Parathyroid adenoma (tissue), 2 donors: ENCODE data around the gene TSPAN3.

ENCODE experiments used
- H2AFZ ChIP-seq: fragments of 300-600 bp; sonication (generic); one replicate; pipeline ENCODE4 v1.7.0; 2017; ENCODE audit warnings: antibody characterized with exemption, mild to moderate bottlenecking
- H3K27ac ChIP-seq: fragments of 300-600 bp; sonication (generic); one replicate; pipeline ENCODE4 v1.7.0; 2017
- H3K27me3 ChIP-seq: fragments of 300-600 bp; sonication (generic); one replicate; pipeline ENCODE4 v1.7.0; 2017; ENCODE audit warnings: low read length; ENCODE audit not compliant: control insufficient read depth, insufficient read depth
- H3K36me3 ChIP-seq: fragments of 300-600 bp; sonication (generic); one replicate; pipeline ENCODE4 v1.7.0; 2017; ENCODE audit warnings: low read length; ENCODE audit not compliant: control insufficient read depth, insufficient read depth
- H3K4me1 ChIP-seq: fragments of 300-600 bp; sonication (generic); one replicate; pipeline ENCODE4 v1.7.0; 2017; ENCODE audit warnings: control low read depth
- H3K4me2 ChIP-seq: fragments of 300-600 bp; sonication (generic); one replicate; pipeline ENCODE4 v1.7.0; 2017; ENCODE audit warnings: low read length
- H3K4me3 ChIP-seq: fragments of 300-600 bp; sonication (generic); one replicate; pipeline ENCODE4 v1.7.0; 2017; ENCODE audit warnings: low read depth, low read length
- H3K79me2 ChIP-seq: fragments of 300-600 bp; sonication (generic); one replicate; pipeline ENCODE4 v1.7.0; 2017; ENCODE audit warnings: control low read depth
- H3K9ac ChIP-seq: fragments of 300-600 bp; sonication (generic); one replicate; pipeline ENCODE4 v1.7.0; 2017; ENCODE audit warnings: mild to moderate bottlenecking
- H3K9me3 ChIP-seq: fragments of 300-600 bp; sonication (generic); one replicate; pipeline ENCODE4 v1.7.0; 2017; ENCODE audit warnings: low read length; ENCODE audit not compliant: control insufficient read depth
- TF ChIP-seq, protein P1 (sequence below): fragments of 300-600 bp; sonication (generic); IDR thresholded peaks from one replicate; pipeline ENCODE4 v1.7.0; 2017; ENCODE audit warnings: antibody characterized with exemption, mild to moderate bottlenecking
- donor health status: primary hyperparathyroidism.

Gene TSPAN3

DNA sequence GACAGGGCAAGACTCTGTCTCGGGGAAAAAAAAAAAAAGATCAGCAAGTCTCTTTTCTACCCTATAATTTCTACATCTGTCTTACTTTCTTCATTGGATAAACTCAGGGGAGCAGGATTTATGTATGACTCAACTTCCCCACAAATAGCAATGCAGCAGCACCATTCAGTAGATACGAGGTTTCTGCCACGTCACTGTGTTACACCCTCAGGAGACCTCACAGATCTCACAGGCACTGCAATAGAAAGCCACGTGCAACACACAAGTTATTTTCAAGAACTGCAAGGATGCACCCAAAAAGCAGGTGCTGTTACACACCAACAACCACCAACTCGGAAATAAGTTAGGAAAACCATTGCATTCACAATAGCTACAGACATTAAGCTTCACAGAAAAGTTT lies 30.2 kb downstream of the TSPAN3 start:
- Histone ChIP-seq H3K4me3 (no peak overlapping the region), H3K27ac (no peak overlapping the region), H3K9ac (no peak overlapping the region), H3K4me1 (no peaks in the 10 kb centered on the region), H3K27me3 (no peaks in the 10 kb centered on the region), H2AFZ (no peak overlapping the region), H3K4me2 (no peak overlapping the region), H3K36me3 (no peaks in the 10 kb centered on the region), H3K79me2 (no peaks in the 10 kb centered on the region), H3K9me3 (no peaks in the 10 kb centered on the region)
- TF ChIP-seq, protein P1, sequence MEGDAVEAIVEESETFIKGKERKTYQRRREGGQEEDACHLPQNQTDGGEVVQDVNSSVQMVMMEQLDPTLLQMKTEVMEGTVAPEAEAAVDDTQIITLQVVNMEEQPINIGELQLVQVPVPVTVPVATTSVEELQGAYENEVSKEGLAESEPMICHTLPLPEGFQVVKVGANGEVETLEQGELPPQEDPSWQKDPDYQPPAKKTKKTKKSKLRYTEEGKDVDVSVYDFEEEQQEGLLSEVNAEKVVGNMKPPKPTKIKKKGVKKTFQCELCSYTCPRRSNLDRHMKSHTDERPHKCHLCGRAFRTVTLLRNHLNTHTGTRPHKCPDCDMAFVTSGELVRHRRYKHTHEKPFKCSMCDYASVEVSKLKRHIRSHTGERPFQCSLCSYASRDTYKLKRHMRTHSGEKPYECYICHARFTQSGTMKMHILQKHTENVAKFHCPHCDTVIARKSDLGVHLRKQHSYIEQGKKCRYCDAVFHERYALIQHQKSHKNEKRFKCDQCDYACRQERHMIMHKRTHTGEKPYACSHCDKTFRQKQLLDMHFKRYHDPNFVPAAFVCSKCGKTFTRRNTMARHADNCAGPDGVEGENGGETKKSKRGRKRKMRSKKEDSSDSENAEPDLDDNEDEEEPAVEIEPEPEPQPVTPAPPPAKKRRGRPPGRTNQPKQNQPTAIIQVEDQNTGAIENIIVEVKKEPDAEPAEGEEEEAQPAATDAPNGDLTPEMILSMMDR, result no peak

DNA sequence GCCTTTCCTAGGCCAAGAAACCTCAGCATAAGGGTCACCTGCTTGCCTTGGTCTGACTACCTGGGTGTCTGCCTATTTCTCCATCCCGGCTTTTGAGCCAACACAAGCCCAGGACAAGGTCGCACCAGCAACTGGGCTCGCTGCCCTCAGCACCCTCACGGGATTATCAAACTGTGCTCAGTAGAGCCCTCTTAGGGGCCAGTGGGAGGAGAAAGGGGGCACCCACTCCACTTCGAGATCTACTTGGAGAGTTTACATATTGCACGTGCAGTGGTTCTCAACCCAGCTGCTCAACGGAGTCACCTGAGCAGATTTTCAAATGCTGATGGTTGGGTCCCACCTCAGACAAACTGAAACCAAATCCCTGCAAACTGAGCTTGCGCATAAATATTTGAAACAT lies 31.1 kb downstream of the TSPAN3 start:
- H3K9me3 ChIP-seq, result no peaks in the 10 kb centered on the region
- H3K27me3 ChIP-seq, result no peaks in the 10 kb centered on the region
- no peaks in the 10 kb centered on the region for H3K36me3 ChIP-seq
- H3K4me3 ChIP-seq, result no peak overlapping the region
- no peak overlapping the region for H3K4me2 ChIP-seq
- TF ChIP-seq, protein P1, result no peak
- H2AFZ ChIP-seq, result no peak overlapping the region
- no peaks in the 10 kb centered on the region for H3K79me2 ChIP-seq
- no peak overlapping the region for H3K27ac ChIP-seq
- H3K9ac ChIP-seq, result no peak overlapping the region
- H3K4me1 ChIP-seq, result no peaks in the 10 kb centered on the region

DNA sequence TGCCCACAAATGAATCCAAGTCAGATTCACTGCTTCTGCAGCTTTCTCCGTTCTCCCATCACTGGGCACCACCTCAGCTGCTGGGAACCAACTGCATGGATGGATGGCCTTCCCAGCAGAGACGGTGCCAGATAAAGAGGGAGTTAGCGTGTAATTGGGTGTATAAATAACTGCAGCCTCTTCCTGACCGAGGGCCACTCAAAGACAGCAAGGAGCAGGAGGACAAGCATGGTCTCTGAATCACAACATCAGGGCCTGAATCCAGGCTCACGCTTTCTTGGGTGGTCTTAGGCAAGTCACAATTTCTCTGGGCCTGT lies 31.7 kb downstream of the TSPAN3 start:
- Histone ChIP-seq H3K36me3 (no peaks in the 10 kb centered on the region), H3K9me3 (no peaks in the 10 kb centered on the region), H3K27ac (no peak overlapping the region), H3K9ac (no peak overlapping the region), H3K27me3 (no peaks in the 10 kb centered on the region), H2AFZ (no peak overlapping the region), H3K4me1 (no peaks in the 10 kb centered on the region), H3K4me3 (no peak overlapping the region), H3K79me2 (no peaks in the 10 kb centered on the region), H3K4me2 (no peak overlapping the region)
- TF ChIP-seq, protein P1, result no peak

DNA sequence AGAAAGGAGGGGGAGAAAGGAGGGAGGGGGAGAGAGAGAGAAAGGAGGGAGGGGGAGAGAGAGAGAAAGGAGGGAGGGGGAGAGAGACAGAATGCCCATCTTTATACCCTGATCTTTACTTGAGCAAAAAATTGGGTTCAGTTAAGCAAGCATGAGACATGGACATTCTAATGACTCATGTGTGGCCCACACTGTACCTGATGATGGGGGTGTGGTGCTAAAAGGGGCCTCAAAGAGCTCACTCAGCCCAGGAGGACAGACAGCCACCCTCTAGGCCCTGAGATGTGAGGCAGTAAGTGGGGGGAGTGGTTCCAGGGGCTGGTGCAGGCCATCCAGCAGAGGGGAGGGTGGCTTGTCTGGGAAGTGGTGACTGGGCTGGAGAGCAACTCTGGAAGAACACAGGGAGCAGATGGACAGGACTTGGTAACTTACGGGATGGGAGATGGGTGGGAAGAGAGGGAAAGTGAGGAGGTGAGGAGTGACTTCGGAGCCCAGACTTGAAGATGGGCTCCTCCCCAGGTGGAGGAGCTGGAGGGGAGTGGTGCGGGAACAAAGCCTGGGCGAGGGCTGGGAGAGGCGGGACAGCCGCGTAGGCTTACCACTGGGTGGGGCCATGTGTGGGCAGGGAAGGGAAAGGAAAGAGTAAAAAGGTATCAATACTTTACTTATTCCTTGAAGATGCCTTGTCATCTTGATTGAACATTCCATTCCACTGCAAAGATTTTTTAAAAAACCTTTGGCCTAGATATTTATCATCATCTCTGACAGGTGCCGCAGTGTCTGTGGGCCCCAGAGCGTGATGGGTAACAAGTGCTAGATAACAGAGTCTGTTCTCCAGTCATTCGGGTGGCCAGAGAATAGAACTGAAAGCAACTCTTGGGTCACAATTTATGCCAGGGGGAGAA lies 32.3 kb downstream of the TSPAN3 start:
- Histone ChIP-seq H3K4me3 (no peak overlapping the region), H3K79me2 (no peaks in the 10 kb centered on the region), H3K36me3 (no peaks in the 10 kb centered on the region), H3K9me3 (no peaks in the 10 kb centered on the region), H3K9ac (no peak overlapping the region), H3K27me3 (no peaks in the 10 kb centered on the region), H2AFZ (no peak overlapping the region), H3K4me1 (no peaks in the 10 kb centered on the region), H3K4me2 (no peak overlapping the region), H3K27ac (no peak overlapping the region)
- TF ChIP-seq, protein P1, result no peak
